Loucy (cell line): Measurements from ENCODE around the gene FDPS.

Experiments used
- H2AFZ ChIP-seq: fragments of 200-600 bp; sonication (generic); 2 replicates; pipeline ENCODE4 v1.6.0; 2016; ENCODE audit warnings: antibody characterized with exemption, mild to moderate bottlenecking, low read length, moderate library complexity
- H3F3A ChIP-seq: fragments of 200-600 bp; 2 replicates; pipeline ENCODE4 v1.6.0; 2016; ENCODE audit warnings: antibody characterized with exemption, low read depth, mild to moderate bottlenecking
- H3K27me3 ChIP-seq: fragments of 200-600 bp; sonication (generic); 2 replicates; pipeline ENCODE4 v1.6.1; 2014; ENCODE audit warnings: low read length, mild to moderate bottlenecking; ENCODE audit not compliant: insufficient read depth, poor library complexity, severe bottlenecking
- H3K36me3 ChIP-seq: fragments of 200-600 bp; sonication (generic); 2 replicates; pipeline ENCODE4 v1.6.1; 2016; ENCODE audit warnings: low read length; ENCODE audit not compliant: insufficient read depth
- H3K4me1 ChIP-seq: fragments of 200-600 bp; sonication (generic); 2 replicates; pipeline ENCODE4 v1.5.1; 2014; ENCODE audit warnings: low read length, mild to moderate bottlenecking; ENCODE audit not compliant: insufficient read depth, poor library complexity, severe bottlenecking
- H3K4me2 ChIP-seq: fragments of 200-600 bp; sonication (generic); 2 replicates; pipeline ENCODE4 v1.6.0; 2014; ENCODE audit warnings: antibody characterized with exemption, low read length, low read depth, mild to moderate bottlenecking; ENCODE audit not compliant: poor library complexity, severe bottlenecking
- H3K4me3 ChIP-seq: fragments of 200-600 bp; sonication (generic); 2 replicates; pipeline ENCODE4 v1.5.1; 2014; ENCODE audit warnings: low read length, mild to moderate bottlenecking, mixed read lengths; ENCODE audit not compliant: poor library complexity, severe bottlenecking
- H3K79me2 ChIP-seq: fragments of 200-600 bp; sonication (generic); 2 replicates; pipeline ENCODE4 v1.6.1; 2014; ENCODE audit warnings: low read length; ENCODE audit not compliant: insufficient read depth
- H3K9ac ChIP-seq: fragments of 200-600 bp; sonication (generic); 2 replicates; pipeline ENCODE4 v1.6.0; 2014; ENCODE audit warnings: mild to moderate bottlenecking, low read depth, low read length, moderate library complexity; ENCODE audit not compliant: poor library complexity, severe bottlenecking
- H3K9me2 ChIP-seq: fragments of 200-600 bp; sonication (generic); replicated peaks from 2 replicates; pipeline ENCODE4 v1.6.1; 2016; ENCODE audit warnings: low read depth, low read length, mixed read lengths
- H3K9me3 ChIP-seq: fragments of 200-600 bp; sonication (generic); 2 replicates; pipeline ENCODE4 v1.6.1; 2014; ENCODE audit warnings: mild to moderate bottlenecking, antibody characterized with exemption, low read length, low read depth; ENCODE audit not compliant: insufficient read depth
- H4K20me1 ChIP-seq: fragments of 200-600 bp; sonication (generic); 2 replicates; pipeline ENCODE4 v1.6.0; 2014; ENCODE audit warnings: antibody characterized with exemption, low read length, mild to moderate bottlenecking; ENCODE audit not compliant: insufficient read depth, poor library complexity, severe bottlenecking
- CTCF ChIP-seq: fragments of 200-600 bp; sonication (generic); conservative IDR thresholded peaks from 2 replicates; pipeline ENCODE4 v1.5.1; 2014; ENCODE audit warnings: mild to moderate bottlenecking, antibody characterized with exemption, low read length
- EZH2phosphoT487 ChIP-seq: fragments of 200-600 bp; IDR thresholded peaks from 2 replicates; pipeline ENCODE4 v1.6.1; 2018; ENCODE audit warnings: antibody characterized with exemption, mild to moderate bottlenecking, moderate library complexity, borderline replicate concordance

FDPS gene

DNA sequence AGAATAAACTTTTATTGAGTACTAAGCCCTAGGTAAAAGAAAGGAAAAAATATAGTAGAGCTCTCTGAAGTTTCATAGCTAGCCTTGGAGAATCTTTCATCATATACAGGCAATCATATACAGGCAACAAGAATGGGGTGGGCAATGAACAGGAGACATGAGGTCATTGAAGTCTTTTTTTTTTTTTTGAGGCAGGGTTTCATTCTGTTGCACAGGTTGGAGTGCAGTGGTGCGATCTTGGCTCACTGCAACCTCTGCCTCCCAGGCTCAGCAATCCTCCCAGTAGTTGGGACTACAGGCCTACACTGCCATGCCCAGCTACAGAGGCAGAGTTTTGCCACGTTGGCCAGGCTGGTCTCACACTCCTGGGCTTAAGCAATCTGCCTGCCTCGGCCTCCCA lies 34.2 kb downstream of the FDPS start:
- no peak overlapping the region for H3K4me3 ChIP-seq
- H3K4me1 ChIP-seq = no peaks in the 10 kb centered on the region
- TF ChIP-seq EZH2phosphoT487 = no peak
- no peak for TF ChIP-seq CTCF
- H3K9me2 ChIP-seq = no peaks in the 10 kb centered on the region
- H4K20me1 ChIP-seq = no peaks in the 10 kb centered on the region
- H2AFZ ChIP-seq = no peak overlapping the region
- no peak overlapping the region for H3K4me2 ChIP-seq
- H3K9me3 ChIP-seq = no peaks in the 10 kb centered on the region
- H3K79me2 ChIP-seq = no peaks in the 10 kb centered on the region
- H3K27me3 ChIP-seq = no peaks in the 10 kb centered on the region
- H3K9ac ChIP-seq = no peak overlapping the region
- H3F3A ChIP-seq = no peaks in the 10 kb centered on the region
- H3K36me3 ChIP-seq = peaks cover 77% of the 10 kb centered on the region

DNA sequence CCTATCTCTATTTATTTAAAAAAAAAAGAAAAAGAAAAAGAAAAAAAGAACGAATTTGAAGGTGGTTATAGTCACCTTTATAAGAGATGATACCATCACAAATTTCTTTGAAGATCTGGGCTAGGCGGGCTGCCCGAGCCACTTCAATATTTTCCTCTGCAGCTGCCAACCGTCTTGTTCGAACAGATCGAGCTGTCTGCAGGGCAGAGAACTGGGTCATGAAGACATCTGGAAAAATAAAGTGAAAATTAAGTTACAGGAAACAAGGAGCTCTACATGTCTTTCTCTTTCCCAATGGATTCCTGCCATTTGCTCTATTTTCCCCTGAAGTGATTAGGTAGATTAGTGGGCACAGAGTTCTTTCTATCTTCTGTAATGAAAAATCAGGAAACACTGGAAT lies 44.0 kb downstream of the FDPS start:
- TF ChIP-seq CTCF = no peak
- no peak for TF ChIP-seq EZH2phosphoT487
- H3K4me1 ChIP-seq = no peaks in the 10 kb centered on the region

GRCh38 chr1:155360051-155360450 lies 51.4 kb downstream of the FDPS start:
- Histone ChIP-seq H4K20me1 (no peaks in the 10 kb centered on the region), H3K9me2 (no peaks in the 10 kb centered on the region), H3K9ac (no peak overlapping the region), H3K27me3 (no peaks in the 10 kb centered on the region), H2AFZ (no peak overlapping the region), H3K4me1 (no peaks in the 10 kb centered on the region), H3K9me3 (no peaks in the 10 kb centered on the region), H3K36me3 (peaks cover 44% of the 10 kb centered on the region), H3K79me2 (no peaks in the 10 kb centered on the region), H3K4me3 (no peak overlapping the region), H3K4me2 (no peak overlapping the region), H3F3A (no peaks in the 10 kb centered on the region)
- TF ChIP-seq EZH2phosphoT487 (no peak), CTCF (no peak)

More for the DNA sequence above, 44.0 kb downstream of the FDPS start:
- H3K27me3 ChIP-seq = no peaks in the 10 kb centered on the region
- H2AFZ ChIP-seq = no peak overlapping the region
- no peak overlapping the region for H3K4me3 ChIP-seq
- no peaks in the 10 kb centered on the region for H3F3A ChIP-seq
- H4K20me1 ChIP-seq = no peaks in the 10 kb centered on the region
- no peak overlapping the region for H3K4me2 ChIP-seq
- H3K36me3 ChIP-seq = peaks cover 74% of the 10 kb centered on the region
- no peaks in the 10 kb centered on the region for H3K79me2 ChIP-seq
- H3K9me3 ChIP-seq = no peaks in the 10 kb centered on the region
- H3K9ac ChIP-seq = no peak overlapping the region
- no peaks in the 10 kb centered on the region for H3K9me2 ChIP-seq
